ENCODE results near the gene EHD3.

EHD3 gene

GRCh38 chr2:31212659-31213600 is 21.0 kb upstream of the EHD3 start:
- DNase-seq (ENCODE audit: low read depth in 2 of 2) = no peak

GRCh38 chr2:31213601-31214443 is 20.1 kb upstream of the EHD3 start:
- DNase-seq (ENCODE audit: low read depth in 2 of 2) = no peak

GRCh38 chr2:31214444-31214915 is 19.5 kb upstream of the EHD3 start:
- no peak for DNase-seq (ENCODE audit: low read depth in 2 of 2)

GRCh38 chr2:31216734-31217133 is 17.2 kb upstream of the EHD3 start:
- no peak for DNase-seq (ENCODE audit: low read depth in 2 of 2)

GRCh38 chr2:31217465-31218200 is 16.3 kb upstream of the EHD3 start, which contains the start of gene CAPN14:
Gene CAPN14, minus strand, starts transcription at chr2:31217515. Its CDS starts 12,068 bp downstream, at chr2:31205447.
- no peak for DNase-seq (ENCODE audit: low read depth in 2 of 2)

GRCh38 chr2:31219131-31219969 is 14.6 kb upstream of the EHD3 start:
- no peak for DNase-seq (ENCODE audit: low read depth in 2 of 2)

- no peak for DNase-seq (ENCODE audit: low read depth in 2 of 2)
These were observed 12.4 kb upstream of the EHD3 start for GRCh38 chr2:31221544-31221943.

- no peak for DNase-seq (ENCODE audit: low read depth in 2 of 2)
These were observed 11.9 kb upstream of the EHD3 start for GRCh38 chr2:31222071-31222470.

- DNase-seq (ENCODE audit: low read depth in 2 of 2) = no peak
These were observed 10.9 kb upstream of the EHD3 start for GRCh38 chr2:31223026-31223425.

- no peak for DNase-seq (ENCODE audit: low read depth in 2 of 2)
These were observed 10.2 kb upstream of the EHD3 start for GRCh38 chr2:31223749-31224148.

- DNase-seq (ENCODE audit: low read depth in 2 of 2) = no peak
These were observed 7.7 kb upstream of the EHD3 start for GRCh38 chr2:31226266-31226665.

- no peak for DNase-seq (ENCODE audit: low read depth in 2 of 2)
These were observed 6.8 kb upstream of the EHD3 start for GRCh38 chr2:31227110-31227509.

GRCh38 chr2:31227711-31228125 is 6.2 kb upstream of the EHD3 start:
- DNase-seq (ENCODE audit: low read depth in 2 of 2) = no peak

GRCh38 chr2:31228717-31229116 is 5.2 kb upstream of the EHD3 start:
- DNase-seq (ENCODE audit: low read depth in 2 of 2) = no peak

- no peak for DNase-seq (ENCODE audit: low read depth in 2 of 2)
These were observed 3.2 kb upstream of the EHD3 start for GRCh38 chr2:31230751-31231150.

- no peak for DNase-seq (ENCODE audit: low read depth in 2 of 2)
These were observed 2.2 kb upstream of the EHD3 start for GRCh38 chr2:31231571-31232302.

- DNase-seq (ENCODE audit: low read depth in 2 of 2) = no peak
These were observed 1.4 kb upstream of the EHD3 start for GRCh38 chr2:31232586-31232985.

GRCh38 chr2:31233231-31233630 is 721 bp upstream of the EHD3 start:
- DNase-seq (ENCODE audit: low read depth in 2 of 2) = no peak

GRCh38 chr2:31234683-31235503 is 941 bp downstream of the EHD3 start:
- DNase-seq (ENCODE audit: low read depth in 2 of 2) = no peak

Data from stimulated activated CD4-positive, alpha-beta T cell treated with anti-CD3 and anti-CD28 coated beads, Interleukin-15, amount 100 ng/mL, for 48 hours (primary cell).